Loucy (cell line): ENCODE measurements around the gene AFAP1L1.

Experiments
- H2AFZ ChIP-seq: fragments of 200-600 bp; sonication (generic); 2 replicates; pipeline ENCODE4 v1.6.0; 2016; ENCODE audit warnings: antibody characterized with exemption, mild to moderate bottlenecking, low read length, moderate library complexity
- H3F3A ChIP-seq: fragments of 200-600 bp; 2 replicates; pipeline ENCODE4 v1.6.0; 2016; ENCODE audit warnings: antibody characterized with exemption, low read depth, mild to moderate bottlenecking
- H3K27me3 ChIP-seq: fragments of 200-600 bp; sonication (generic); 2 replicates; pipeline ENCODE4 v1.6.1; 2014; ENCODE audit warnings: low read length, mild to moderate bottlenecking; ENCODE audit not compliant: insufficient read depth, poor library complexity, severe bottlenecking
- H3K36me3 ChIP-seq: fragments of 200-600 bp; sonication (generic); 2 replicates; pipeline ENCODE4 v1.6.1; 2016; ENCODE audit warnings: low read length; ENCODE audit not compliant: insufficient read depth
- H3K4me1 ChIP-seq: fragments of 200-600 bp; sonication (generic); 2 replicates; pipeline ENCODE4 v1.5.1; 2014; ENCODE audit warnings: low read length, mild to moderate bottlenecking; ENCODE audit not compliant: insufficient read depth, poor library complexity, severe bottlenecking
- H3K4me2 ChIP-seq: fragments of 200-600 bp; sonication (generic); 2 replicates; pipeline ENCODE4 v1.6.0; 2014; ENCODE audit warnings: antibody characterized with exemption, low read length, low read depth, mild to moderate bottlenecking; ENCODE audit not compliant: poor library complexity, severe bottlenecking
- H3K4me3 ChIP-seq: fragments of 200-600 bp; sonication (generic); 2 replicates; pipeline ENCODE4 v1.5.1; 2014; ENCODE audit warnings: low read length, mild to moderate bottlenecking, mixed read lengths; ENCODE audit not compliant: poor library complexity, severe bottlenecking
- H3K79me2 ChIP-seq: fragments of 200-600 bp; sonication (generic); 2 replicates; pipeline ENCODE4 v1.6.1; 2014; ENCODE audit warnings: low read length; ENCODE audit not compliant: insufficient read depth
- H3K9ac ChIP-seq: fragments of 200-600 bp; sonication (generic); 2 replicates; pipeline ENCODE4 v1.6.0; 2014; ENCODE audit warnings: mild to moderate bottlenecking, low read depth, low read length, moderate library complexity; ENCODE audit not compliant: poor library complexity, severe bottlenecking
- H3K9me2 ChIP-seq: fragments of 200-600 bp; sonication (generic); replicated peaks from 2 replicates; pipeline ENCODE4 v1.6.1; 2016; ENCODE audit warnings: low read depth, low read length, mixed read lengths
- H3K9me3 ChIP-seq: fragments of 200-600 bp; sonication (generic); 2 replicates; pipeline ENCODE4 v1.6.1; 2014; ENCODE audit warnings: mild to moderate bottlenecking, antibody characterized with exemption, low read length, low read depth; ENCODE audit not compliant: insufficient read depth
- H4K20me1 ChIP-seq: fragments of 200-600 bp; sonication (generic); 2 replicates; pipeline ENCODE4 v1.6.0; 2014; ENCODE audit warnings: antibody characterized with exemption, low read length, mild to moderate bottlenecking; ENCODE audit not compliant: insufficient read depth, poor library complexity, severe bottlenecking
- EZH2phosphoT487 ChIP-seq: fragments of 200-600 bp; IDR thresholded peaks from 2 replicates; pipeline ENCODE4 v1.6.1; 2018; ENCODE audit warnings: antibody characterized with exemption, mild to moderate bottlenecking, moderate library complexity, borderline replicate concordance
- TF ChIP-seq, protein P1 (sequence below): fragments of 200-600 bp; sonication (generic); conservative IDR thresholded peaks from 2 replicates; pipeline ENCODE4 v1.5.1; 2014; ENCODE audit warnings: mild to moderate bottlenecking, antibody characterized with exemption, low read length

AFAP1L1 gene

GRCh38 chr5:149319174-149319573, 47.5 kb downstream of the AFAP1L1 start:
- no peaks in the 10 kb centered on the region for H3K36me3 ChIP-seq
- H2AFZ ChIP-seq, result no peak overlapping the region
- no peak overlapping the region for H3K4me3 ChIP-seq
- no peaks in the 10 kb centered on the region for H3K9me3 ChIP-seq
- H3K4me2 ChIP-seq, result no peak overlapping the region
- H3F3A ChIP-seq, result no peaks in the 10 kb centered on the region
- peaks cover 4% of the 10 kb centered on the region for H3K4me1 ChIP-seq
- no peaks in the 10 kb centered on the region for H3K27me3 ChIP-seq
- H4K20me1 ChIP-seq, result no peaks in the 10 kb centered on the region
- H3K9ac ChIP-seq, result no peak overlapping the region
- H3K9me2 ChIP-seq, result no peaks in the 10 kb centered on the region
- no peaks in the 10 kb centered on the region for H3K79me2 ChIP-seq
- TF ChIP-seq EZH2phosphoT487, result no peak
- TF ChIP-seq, protein P1, sequence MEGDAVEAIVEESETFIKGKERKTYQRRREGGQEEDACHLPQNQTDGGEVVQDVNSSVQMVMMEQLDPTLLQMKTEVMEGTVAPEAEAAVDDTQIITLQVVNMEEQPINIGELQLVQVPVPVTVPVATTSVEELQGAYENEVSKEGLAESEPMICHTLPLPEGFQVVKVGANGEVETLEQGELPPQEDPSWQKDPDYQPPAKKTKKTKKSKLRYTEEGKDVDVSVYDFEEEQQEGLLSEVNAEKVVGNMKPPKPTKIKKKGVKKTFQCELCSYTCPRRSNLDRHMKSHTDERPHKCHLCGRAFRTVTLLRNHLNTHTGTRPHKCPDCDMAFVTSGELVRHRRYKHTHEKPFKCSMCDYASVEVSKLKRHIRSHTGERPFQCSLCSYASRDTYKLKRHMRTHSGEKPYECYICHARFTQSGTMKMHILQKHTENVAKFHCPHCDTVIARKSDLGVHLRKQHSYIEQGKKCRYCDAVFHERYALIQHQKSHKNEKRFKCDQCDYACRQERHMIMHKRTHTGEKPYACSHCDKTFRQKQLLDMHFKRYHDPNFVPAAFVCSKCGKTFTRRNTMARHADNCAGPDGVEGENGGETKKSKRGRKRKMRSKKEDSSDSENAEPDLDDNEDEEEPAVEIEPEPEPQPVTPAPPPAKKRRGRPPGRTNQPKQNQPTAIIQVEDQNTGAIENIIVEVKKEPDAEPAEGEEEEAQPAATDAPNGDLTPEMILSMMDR, result no peak

DNA sequence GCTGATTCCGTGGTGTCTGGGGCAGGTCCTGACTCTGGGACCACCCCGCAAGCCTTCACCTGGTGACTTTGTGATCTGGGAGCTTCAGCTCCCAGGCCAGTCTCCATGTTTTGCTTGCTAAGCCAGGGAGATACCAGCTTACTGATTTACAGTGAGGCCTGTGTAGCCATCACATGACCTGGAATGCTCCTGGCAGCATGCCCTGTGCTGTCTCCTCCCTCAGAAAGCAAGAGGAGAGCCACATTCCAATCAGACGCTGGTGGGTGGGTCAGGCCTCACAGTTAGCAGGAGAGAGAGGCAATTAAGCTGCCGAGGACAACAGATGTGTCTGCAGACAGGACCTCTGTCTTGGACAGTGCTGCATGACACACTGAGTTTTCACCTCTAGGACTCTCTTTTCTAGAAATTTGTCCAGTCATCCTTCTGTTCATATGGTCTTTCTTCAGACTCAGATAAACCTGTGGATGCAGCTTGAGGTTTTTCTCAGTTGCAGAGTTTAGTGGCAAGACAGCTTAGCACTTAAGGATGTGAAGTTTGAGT, 49.2 kb downstream of the AFAP1L1 start:
- H3F3A ChIP-seq, result no peaks in the 10 kb centered on the region
- TF ChIP-seq EZH2phosphoT487, result no peak
- TF ChIP-seq, protein P1, result no peak
- H3K9me2 ChIP-seq, result no peaks in the 10 kb centered on the region
- H4K20me1 ChIP-seq, result no peaks in the 10 kb centered on the region
- no peak overlapping the region for H3K4me2 ChIP-seq
- H3K27me3 ChIP-seq, result no peaks in the 10 kb centered on the region
- H3K4me3 ChIP-seq, result no peak overlapping the region
- no peaks in the 10 kb centered on the region for H3K9me3 ChIP-seq
- H2AFZ ChIP-seq, result peak overlapping the region; percentile 46
- no peak overlapping the region for H3K9ac ChIP-seq
- no peaks in the 10 kb centered on the region for H3K79me2 ChIP-seq
- H3K36me3 ChIP-seq, result no peaks in the 10 kb centered on the region
- peaks cover 4% of the 10 kb centered on the region for H3K4me1 ChIP-seq

GRCh38 chr5:149322518-149322917, 50.9 kb downstream of the AFAP1L1 start:
- Histone ChIP-seq H3K36me3 (no peaks in the 10 kb centered on the region), H3K4me1 (peaks cover 4% of the 10 kb centered on the region), H3K27me3 (no peaks in the 10 kb centered on the region), H3K9me3 (no peaks in the 10 kb centered on the region), H3F3A (no peaks in the 10 kb centered on the region), H3K79me2 (no peaks in the 10 kb centered on the region), H3K4me2 (no peak overlapping the region), H3K9me2 (no peaks in the 10 kb centered on the region), H3K4me3 (no peak overlapping the region), H4K20me1 (no peaks in the 10 kb centered on the region), H2AFZ (no peak overlapping the region), H3K9ac (no peak overlapping the region)
- TF ChIP-seq, protein P1, result no peak
- TF ChIP-seq EZH2phosphoT487, result no peak
